8988T (cell line): ENCODE data around the gene FIGN.

Experiments
- DNase-seq: peaks from one replicate; pipeline ENCODE4 v3.0.0; 2011

The FIGN gene

GRCh38 chr2:163735685-163736432, at the start of gene FIGN:
Gene FIGN, minus strand, starts transcription at chr2:163736008. Its CDS starts 1,081 bp downstream, at chr2:163734927.
- DNase-seq = no peak

DNA sequence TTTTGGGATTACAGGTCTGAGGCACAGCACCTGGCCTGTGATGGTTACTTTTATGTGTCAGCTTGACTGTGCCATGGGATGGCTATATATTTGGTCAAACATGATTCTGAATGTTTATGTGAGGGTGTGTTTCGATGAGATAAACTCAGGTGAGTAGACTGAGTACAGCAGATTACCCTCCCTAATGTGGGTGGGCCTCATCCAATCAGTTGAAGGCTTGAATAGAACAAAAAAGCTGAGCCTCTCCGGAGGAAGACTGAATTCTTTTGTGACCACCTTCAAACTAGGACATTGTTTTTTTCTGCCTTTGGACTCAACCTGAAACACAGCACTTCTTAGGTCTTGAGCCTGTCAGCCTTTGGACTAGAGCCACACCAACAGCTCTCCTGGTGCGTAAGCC, 49.4 kb upstream of the FIGN start:
- no peak for DNase-seq

GRCh38 chr2:163779970-163780597, 44.3 kb upstream of the FIGN start:
- DNase-seq = no peak

DNA sequence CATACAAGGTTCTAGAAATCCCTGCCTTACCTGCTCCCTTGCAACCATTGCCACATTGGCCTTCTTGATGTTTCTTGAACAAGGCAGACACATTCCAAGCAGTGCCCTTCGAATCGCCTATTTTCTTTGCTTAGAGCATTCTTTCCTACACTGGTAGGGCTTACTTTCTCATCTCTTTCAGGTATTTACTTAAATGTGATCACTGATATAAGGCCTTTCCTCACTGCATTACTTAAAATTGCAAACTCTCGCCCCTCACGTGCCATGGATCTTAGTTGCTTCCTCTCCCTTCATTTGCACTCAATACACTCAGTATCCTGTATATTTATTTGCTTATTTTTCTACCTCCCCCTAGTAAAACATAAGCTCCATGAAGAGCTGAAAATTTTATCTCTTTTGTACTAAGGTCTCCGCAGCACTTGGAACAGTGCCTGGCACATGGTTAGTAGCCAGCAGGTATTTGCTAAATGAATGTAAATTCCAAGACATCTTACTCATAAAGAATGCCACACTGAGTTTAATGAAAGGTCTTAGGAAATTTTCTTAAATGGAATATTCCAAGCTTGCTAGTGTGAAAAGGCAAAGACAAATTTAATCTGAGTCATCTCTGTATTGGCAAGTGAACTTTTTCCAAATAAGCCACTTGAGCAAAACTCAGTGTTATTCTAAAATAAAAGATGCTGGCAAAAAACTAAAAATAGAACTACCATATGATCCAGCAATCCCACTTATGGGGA, 42.4 kb upstream of the FIGN start:
- peak; percentile 13 for DNase-seq

GRCh38 chr2:163775304-163775703, 39.5 kb upstream of the FIGN start:
- DNase-seq = no peak

GRCh38 chr2:163774862-163775261, 39.1 kb upstream of the FIGN start:
- peak; percentile 30 for DNase-seq

GRCh38 chr2:163773276-163773675, 37.5 kb upstream of the FIGN start:
- DNase-seq = no peak

- DNase-seq = peak; percentile 15
Measured at GRCh38 chr2:163771596-163771995, 35.8 kb upstream of the FIGN start.

GRCh38 chr2:163768881-163769695, 33.3 kb upstream of the FIGN start:
- DNase-seq = no peak

DNA sequence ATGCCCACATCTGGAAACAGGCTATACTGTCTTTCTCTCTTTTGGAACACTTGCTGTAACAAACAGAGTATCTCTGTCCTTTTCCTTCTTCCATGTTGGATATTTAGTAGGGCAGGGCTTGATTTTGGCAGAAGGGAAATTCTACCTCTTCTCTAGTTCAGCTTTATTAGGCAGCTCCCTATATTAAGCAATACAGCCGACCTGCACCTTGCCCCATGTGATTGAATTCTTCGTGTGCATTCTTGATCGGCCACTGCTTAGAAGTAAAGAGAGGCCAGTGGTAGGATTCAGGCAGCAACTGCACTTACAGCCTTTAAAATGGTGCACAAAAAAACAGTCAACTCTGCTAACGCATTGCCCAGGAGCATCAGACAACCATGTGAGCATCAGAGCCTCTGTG, 31.3 kb upstream of the FIGN start:
- no peak for DNase-seq

DNA sequence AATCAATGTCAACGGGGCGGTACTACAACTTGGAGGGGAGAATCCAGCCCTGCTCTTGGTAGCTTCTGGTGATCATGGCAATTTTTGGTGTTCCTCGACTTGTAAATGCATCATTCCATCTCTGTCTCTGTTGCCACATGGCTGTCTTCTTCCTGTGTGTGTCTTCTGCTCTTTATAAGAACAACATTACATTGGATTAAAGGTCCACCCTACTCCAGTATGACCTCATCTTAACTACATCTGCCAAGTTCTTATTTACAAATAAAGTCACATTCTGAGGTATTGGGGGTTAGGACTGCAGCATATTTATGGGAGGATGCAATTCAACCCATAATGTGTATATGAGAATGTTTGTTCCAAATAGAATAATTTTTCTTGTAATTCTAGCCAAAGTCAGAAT, 28.8 kb upstream of the FIGN start:
- DNase-seq = no peak

GRCh38 chr2:163759013-163759412, 23.2 kb upstream of the FIGN start:
- DNase-seq = no peak

GRCh38 chr2:163757814-163758213, 22.0 kb upstream of the FIGN start:
- DNase-seq = no peak

DNA sequence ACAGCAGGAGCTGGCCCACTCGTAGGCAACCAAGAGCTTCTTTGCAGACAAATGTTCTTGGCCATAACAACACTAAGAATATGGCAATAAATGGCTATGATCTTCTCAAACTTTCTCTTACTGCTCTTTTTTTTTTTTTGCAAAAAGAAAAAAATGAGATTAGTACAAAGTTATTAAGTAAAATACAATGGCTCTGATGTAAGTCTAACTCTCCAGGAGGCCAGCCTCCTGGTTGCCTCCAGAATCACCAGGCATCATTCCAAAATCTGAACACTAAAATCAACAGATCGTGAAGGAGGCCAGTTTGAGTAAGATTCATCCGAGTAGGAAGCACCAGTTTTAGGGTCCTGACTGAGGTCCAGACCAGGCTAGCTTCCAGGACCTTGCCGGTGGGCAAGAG, 20.8 kb upstream of the FIGN start:
- DNase-seq = no peak

GRCh38 chr2:163755366-163755765, 19.6 kb upstream of the FIGN start:
- DNase-seq = no peak

DNA sequence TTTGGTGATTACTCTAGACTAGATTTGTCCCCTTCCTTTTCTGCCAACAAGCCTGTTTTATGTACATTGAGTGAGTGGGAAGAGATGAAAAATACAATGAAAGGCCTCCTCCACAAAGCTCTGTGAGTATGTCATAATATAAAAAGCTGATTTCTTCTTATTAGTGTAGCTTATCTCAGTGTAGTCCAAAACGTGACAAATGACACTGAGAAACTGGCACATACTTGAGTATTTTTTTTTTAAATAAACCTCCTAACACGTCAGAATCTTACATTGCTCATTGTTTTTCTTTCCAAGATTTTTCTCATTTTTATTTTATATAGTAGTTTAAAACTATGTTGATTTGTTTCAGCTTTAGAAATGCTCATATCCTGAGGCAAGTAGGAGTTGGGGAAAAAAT, 17.9 kb upstream of the FIGN start:
- no peak for DNase-seq

DNA sequence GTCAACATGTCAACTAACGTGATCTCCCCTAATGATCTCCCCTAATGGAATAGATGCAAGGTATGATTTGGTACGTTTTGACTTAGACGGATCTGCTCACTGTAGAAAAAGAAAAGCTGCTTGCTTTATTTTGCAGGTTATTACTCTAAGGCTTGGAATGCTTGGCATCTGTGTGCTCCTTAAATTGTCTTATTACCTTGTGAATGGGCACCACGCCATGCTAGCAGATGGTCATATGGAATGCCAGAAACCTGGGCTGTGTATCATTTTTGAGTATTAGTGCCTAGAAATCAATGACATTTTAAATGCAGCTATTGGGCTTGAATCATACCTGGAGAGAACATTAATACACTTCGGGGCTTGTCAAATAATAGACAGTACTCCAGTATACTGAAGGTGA, 16.5 kb upstream of the FIGN start:
- no peak for DNase-seq

GRCh38 chr2:163751696-163752095, 15.9 kb upstream of the FIGN start:
- no peak for DNase-seq

- no peak for DNase-seq
Measured at GRCh38 chr2:163748420-163748819, 12.6 kb upstream of the FIGN start.

DNA sequence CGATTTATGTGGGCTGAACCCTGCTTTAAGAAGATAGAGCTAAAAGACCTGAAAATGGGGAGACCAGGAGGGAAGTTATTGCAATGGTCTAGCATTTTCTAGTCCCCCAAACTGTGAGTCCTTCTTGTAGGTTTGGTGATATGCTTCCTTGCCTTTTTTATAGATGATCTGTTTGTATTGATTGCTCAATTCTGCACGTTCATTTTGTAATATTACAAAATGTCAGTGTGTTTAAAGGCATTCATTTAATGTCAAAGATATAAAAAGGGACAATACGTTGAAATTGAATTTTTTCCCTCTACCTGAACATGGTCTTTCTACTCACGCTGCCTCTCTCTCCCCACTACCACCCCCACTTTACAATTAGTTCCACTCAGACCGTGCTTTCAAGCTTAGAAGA, 5.6 kb upstream of the FIGN start:
- no peak for DNase-seq

DNA sequence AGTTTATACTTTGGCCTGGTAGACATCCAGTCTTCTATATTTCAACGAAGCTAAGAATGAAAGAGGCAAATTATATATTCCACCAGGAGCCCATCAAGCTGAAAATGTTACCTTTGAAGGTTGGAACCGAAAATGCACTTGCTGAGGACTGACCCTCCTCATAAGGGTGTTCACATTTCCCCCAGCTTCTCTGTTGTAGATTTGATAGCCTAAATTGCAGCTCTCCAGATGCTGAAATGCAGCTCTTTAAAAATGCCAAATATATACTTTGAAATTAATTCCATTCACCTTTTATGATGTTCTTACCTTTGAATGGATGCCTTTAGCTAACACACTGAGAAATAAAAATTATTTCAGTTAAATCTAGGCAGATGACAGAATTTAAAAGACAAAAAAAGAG, 1.8 kb upstream of the FIGN start:
- no peak for DNase-seq

- no peak for DNase-seq
Measured at GRCh38 chr2:163737190-163737439, 1.3 kb upstream of the FIGN start.

DNA sequence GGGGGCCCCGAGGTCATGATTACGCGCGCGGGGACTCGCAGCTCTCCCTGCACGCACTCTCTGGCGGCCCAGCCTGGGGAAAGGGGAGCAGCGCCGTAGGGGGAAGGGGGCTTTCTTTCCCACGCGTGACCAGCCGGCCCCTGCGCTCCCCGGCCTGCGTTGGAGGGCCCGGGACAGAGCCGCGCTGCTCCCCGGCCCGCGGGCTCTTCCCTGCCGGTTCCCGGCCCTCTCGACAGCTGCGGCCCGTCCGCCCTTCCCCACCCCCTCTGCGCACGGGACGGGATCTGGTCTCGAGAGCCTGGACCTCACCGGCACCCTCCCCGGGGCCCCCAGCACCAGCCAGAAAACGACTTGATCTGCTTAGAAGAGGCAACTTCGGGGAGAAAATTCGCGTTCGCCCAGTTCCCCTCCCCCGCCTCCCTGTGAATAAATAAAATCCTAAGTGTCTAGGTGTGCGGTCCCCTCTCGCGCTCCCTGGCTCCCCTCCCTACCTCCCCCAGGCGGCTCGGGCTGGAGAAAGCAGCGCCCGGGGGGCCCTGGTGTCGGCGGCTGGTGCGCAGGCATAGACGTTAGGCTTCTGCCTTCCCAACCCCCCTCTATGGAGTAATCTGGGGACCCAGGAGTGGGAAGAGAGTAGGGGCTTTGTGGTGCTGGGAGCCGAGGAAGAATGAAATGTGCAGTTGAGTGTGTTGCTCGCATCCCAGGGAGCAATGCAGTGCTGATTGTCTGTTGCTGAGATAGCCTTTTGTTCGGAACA, 803 bp upstream of the FIGN start:
- DNase-seq = peak; percentile 18
